Upper lobe of left lung (tissue), 6 donors: ENCODE data around the gene PCDHAC2. TPM values are rescaled to one million over a fixed set of nuclear protein-coding genes. Genes with fewer than 3 reads are reported as not detected.
A peak's percentile ranks its signal among the peaks of the same experiment; 100 is the strongest.

Source experiments
- ATAC-seq, 2 donors: fragments of 200-7000 bp; cut with Tn5 transposase; one replicate each; pipeline ENCODE4 v1.9.1; 2022; ENCODE audit warnings: mild to moderate bottlenecking in 2 of 2, moderate library complexity in 2 of 2; ENCODE audit not compliant: low FRiP score in 2 of 2
- DNase-seq, 2 donors: peaks; one replicate each; pipeline ENCODE4 v3.0.0-alpha.2; 2019 to 2020
- H3K27ac ChIP-seq, 4 donors: fragments of 200-600 bp; sonication (generic); one replicate each; pipeline ENCODE4 v1.5.1; 2016 to 2019
- H3K27me3 ChIP-seq, 4 donors: fragments of 200-600 bp; sonication (generic); one replicate each; pipeline ENCODE4 v1.5.1; 2017 to 2019
- H3K36me3 ChIP-seq, 4 donors: fragments of 200-600 bp; sonication (generic); one replicate each; pipeline ENCODE4 v1.5.1; 2016 to 2019
- H3K4me1 ChIP-seq, 4 donors: fragments of 200-600 bp; sonication (generic); one replicate each; pipeline ENCODE4 v1.5.1; 2018 to 2019
- H3K4me3 ChIP-seq, 4 donors: fragments of 200-600 bp; sonication (generic); one replicate each; pipeline ENCODE4 v1.5.1; 2017 to 2019; ENCODE audit warnings: mild to moderate bottlenecking in 2 of 4, moderate library complexity in 1 of 4
- H3K9me3 ChIP-seq, 4 donors: fragments of 200-600 bp; sonication (generic); one replicate each; pipeline ENCODE4 v1.5.1; 2018 to 2019
- EP300 ChIP-seq, 4 donors: sonication (generic); formaldehyde crosslinking; IDR thresholded peaks; one replicate each; pipeline ENCODE4 v1.5.1; 2017; ENCODE audit warnings: antibody characterized with exemption in 4 of 4, control low read depth in 2 of 4
- POLR2A ChIP-seq, 4 donors: fragments of 450-650 bp; IDR thresholded peaks; one replicate each; pipeline ENCODE4 v1.5.1; 2016 to 2017; ENCODE audit warnings: antibody characterized with exemption in 4 of 4, mild to moderate bottlenecking in 2 of 4
- POLR2AphosphoS5 ChIP-seq, 2 donors: sonication (generic); formaldehyde crosslinking; IDR thresholded peaks; one replicate each; pipeline ENCODE4 v1.5.1; 2017; ENCODE audit warnings: antibody characterized with exemption in 2 of 2
- WGBS, 2 donors: methylation state at CpG; one replicate each; pipeline ENCODE4 v1.1.5; 2017 to 2018; 5-methylcytosine and 5-hydroxymethylcytosine counted together
- total RNA-seq, 6 donors: library from RNA; depleted of rRNA in 4 of 6; stranded (reverse); fragments of >200 nt in 4 of 6; gene quantifications; one replicate each; pipeline versions ENCODE4 v1.1.0 to v1.2.1, GENCODE V29; 2016 to 2021
- TF ChIP-seq, protein P1 (sequence below), 6 experiments: fragments of 450-650 bp in 4 of 6; fragments of 200-600 bp in 2 of 6; sonication (generic) in 2 of 6; IDR thresholded peaks; one replicate each; pipeline ENCODE4 v1.5.1; 2016 to 2019; ENCODE audit warnings: antibody characterized with exemption in 6 of 6
- donor health status: DM: no; HTN: no; CAD: no; lungs with moderate emphysema.
- donor health status: DM: no; HTN: yes; CAD: no; lungs with severe emphysema.

Gene PCDHAC2
- total RNA-seq, 6 donors from 2014 or later, result 5.4 to 23.0 (median 10.6) TPM

DNA sequence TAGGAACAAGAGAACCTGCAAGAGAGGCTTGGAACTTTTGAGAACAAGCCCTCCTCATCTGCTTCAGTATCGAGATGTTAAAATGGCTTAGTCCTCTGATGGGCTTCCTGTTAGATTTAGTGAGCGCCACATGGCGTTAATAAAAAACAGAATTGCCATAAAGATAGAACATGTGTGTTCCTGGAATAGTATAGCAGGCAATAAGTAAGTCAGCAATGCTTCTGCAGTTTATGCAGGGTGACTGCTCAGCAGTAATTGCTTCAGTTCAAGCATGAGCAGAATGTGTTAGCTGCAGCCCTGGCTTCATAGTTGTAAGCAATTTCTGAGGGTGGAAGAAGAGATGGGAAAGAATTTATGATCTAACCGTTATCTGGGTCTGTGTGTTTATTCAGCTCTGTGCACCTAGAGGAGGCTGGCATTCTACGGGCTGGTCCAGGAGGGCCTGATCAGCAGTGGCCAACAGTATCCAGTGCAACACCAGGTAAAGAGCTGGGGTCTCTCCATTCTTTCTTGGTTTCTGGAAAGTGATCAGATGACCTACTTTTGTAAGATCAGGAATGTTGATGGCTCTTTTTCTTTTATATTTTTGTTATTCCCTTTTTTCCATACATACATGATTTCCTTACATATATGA, 15.9 kb downstream of the PCDHAC2 start:
- H3K4me3 ChIP-seq, result no peak overlapping the region
- peaks cover 8 to 13% (median 11%) of the 10 kb centered on the region in 4 donors for H3K4me1 ChIP-seq
- H3K36me3 ChIP-seq, result no peaks in the 10 kb centered on the region
- DNase-seq (no peak), ATAC-seq (no peak)
- WGBS, 2 donors, result 89 to 91% methylated on average over 5 of the region's 5 CpGs
- H3K9me3 ChIP-seq, result no peaks in the 10 kb centered on the region
- TF ChIP-seq EP300 (IDR thresholded peaks at IDR 0.05) (no peak), POLR2AphosphoS5 (IDR thresholded peaks at IDR 0.05) (no peak), POLR2A (IDR thresholded peaks at IDR 0.05) (no peak)
- TF ChIP-seq, protein P1, sequence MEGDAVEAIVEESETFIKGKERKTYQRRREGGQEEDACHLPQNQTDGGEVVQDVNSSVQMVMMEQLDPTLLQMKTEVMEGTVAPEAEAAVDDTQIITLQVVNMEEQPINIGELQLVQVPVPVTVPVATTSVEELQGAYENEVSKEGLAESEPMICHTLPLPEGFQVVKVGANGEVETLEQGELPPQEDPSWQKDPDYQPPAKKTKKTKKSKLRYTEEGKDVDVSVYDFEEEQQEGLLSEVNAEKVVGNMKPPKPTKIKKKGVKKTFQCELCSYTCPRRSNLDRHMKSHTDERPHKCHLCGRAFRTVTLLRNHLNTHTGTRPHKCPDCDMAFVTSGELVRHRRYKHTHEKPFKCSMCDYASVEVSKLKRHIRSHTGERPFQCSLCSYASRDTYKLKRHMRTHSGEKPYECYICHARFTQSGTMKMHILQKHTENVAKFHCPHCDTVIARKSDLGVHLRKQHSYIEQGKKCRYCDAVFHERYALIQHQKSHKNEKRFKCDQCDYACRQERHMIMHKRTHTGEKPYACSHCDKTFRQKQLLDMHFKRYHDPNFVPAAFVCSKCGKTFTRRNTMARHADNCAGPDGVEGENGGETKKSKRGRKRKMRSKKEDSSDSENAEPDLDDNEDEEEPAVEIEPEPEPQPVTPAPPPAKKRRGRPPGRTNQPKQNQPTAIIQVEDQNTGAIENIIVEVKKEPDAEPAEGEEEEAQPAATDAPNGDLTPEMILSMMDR (IDR thresholded peaks at IDR 0.05), result no peak
- no peak overlapping the region for H3K27ac ChIP-seq
- H3K27me3 ChIP-seq, result no peaks in the 10 kb centered on the region

DNA sequence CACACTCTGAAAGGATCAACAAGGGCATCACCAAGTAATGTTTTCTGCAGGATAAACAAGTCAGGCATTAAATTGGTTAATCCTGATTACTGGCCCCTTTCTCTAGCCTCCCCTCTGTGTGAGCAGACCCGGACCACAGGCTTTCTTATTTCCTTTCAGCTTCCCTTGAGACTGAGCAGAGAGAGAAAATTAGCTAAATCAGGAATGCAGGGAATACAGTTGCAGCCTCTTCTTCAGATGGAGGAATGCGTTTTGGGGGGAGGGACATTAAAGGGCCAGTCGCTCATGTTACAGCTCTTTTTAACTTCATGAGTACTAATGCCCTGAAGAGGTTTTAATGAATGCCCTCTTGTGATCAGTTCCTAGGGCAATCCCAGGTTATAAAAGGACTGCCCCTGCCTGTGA, 19.8 kb downstream of the PCDHAC2 start:
- no peak overlapping the region for H3K4me3 ChIP-seq
- ATAC-seq, result no peak
- DNase-seq, result no peak
- no peak overlapping the region for H3K27ac ChIP-seq
- 9 to 17% methylated on average over 3 of the region's 3 CpGs for WGBS, 2 donors
- H3K27me3 ChIP-seq, result no peaks in the 10 kb centered on the region
- peaks cover 0 to 10% (median 4%) of the 10 kb centered on the region in 4 donors for H3K4me1 ChIP-seq
- no peaks in the 10 kb centered on the region for H3K9me3 ChIP-seq
- H3K36me3 ChIP-seq, result no peaks in the 10 kb centered on the region
- no peak for TF ChIP-seq POLR2A (IDR thresholded peaks at IDR 0.05)
- TF ChIP-seq POLR2AphosphoS5 (IDR thresholded peaks at IDR 0.05), result no peak
- TF ChIP-seq, protein P1 (IDR thresholded peaks at IDR 0.05), result no peak
- no peak for TF ChIP-seq EP300 (IDR thresholded peaks at IDR 0.05)

DNA sequence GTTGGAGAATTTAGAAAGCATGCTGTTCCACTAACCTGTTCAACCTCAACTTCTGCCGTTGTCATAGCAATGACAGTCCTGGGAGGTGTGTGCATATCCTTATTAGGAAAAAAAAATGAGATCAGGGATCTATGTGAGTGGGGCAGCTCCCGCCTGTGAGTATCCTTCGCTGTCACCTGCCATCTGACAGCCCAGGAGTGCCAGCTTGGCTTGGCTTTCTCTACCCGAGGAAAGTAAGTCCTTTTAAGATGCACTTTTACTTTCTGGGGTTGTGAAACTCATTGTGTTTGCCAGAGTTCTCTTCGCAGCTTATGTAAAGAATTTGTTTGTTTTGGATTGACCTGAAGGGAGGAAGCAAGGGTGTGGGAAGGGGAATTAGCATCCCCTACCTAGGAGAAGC, 21.8 kb downstream of the PCDHAC2 start:
- H3K4me3 ChIP-seq, result no peak overlapping the region
- DNase-seq, result peak in 1 of 2 donors; percentile 83
- peak overlapping the region in 1 of 4 donors; percentile 49 for H3K27ac ChIP-seq
- H3K4me1 ChIP-seq, result peaks cover 0 to 10% (median 4%) of the 10 kb centered on the region in 4 donors
- H3K27me3 ChIP-seq, result no peaks in the 10 kb centered on the region
- no peaks in the 10 kb centered on the region for H3K36me3 ChIP-seq
- peak; percentile 49 to 90 for ATAC-seq
- no peaks in the 10 kb centered on the region for H3K9me3 ChIP-seq
- TF ChIP-seq POLR2AphosphoS5 (IDR thresholded peaks at IDR 0.05), result peak in 1 of 2 donors; percentile 32
- no peak for TF ChIP-seq POLR2A (IDR thresholded peaks at IDR 0.05)
- TF ChIP-seq, protein P1 (IDR thresholded peaks at IDR 0.05), result no peak
- peak in 1 of 4 donors; percentile 43 for TF ChIP-seq EP300 (IDR thresholded peaks at IDR 0.05)
- 32 to 53% methylated on average over 5 of the region's 5 CpGs for WGBS, 2 donors

DNA sequence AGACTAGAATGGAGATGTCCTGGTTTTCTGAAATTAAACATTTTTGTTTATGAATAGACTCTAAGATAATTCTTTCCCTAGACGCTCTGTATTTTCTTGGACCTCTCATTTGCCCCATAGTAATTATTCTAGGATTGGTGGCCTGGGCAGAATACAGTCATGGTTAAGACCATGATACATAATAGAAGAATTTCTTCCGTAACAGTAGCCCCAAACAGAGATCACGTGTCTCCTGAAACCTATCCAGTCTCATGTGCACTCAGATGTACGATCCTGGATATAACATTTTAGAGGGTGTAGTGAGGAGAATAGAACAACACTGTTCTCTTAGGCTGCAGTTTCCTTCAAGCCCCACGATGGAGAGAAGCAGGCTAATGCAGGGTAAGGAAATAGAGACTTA, 22.3 kb downstream of the PCDHAC2 start:
- WGBS, 2 donors, result 70 to 76% methylated on average over 5 of the region's 5 CpGs
- Histone ChIP-seq H3K27ac (peak overlapping the region in 2 of 4 donors; percentile 13 to 20), H3K4me1 (peaks cover 0 to 10% (median 4%) of the 10 kb centered on the region in 4 donors), H3K9me3 (no peaks in the 10 kb centered on the region), H3K4me3 (no peak overlapping the region), H3K36me3 (no peaks in the 10 kb centered on the region), H3K27me3 (no peaks in the 10 kb centered on the region)
- DNase-seq (no peak), ATAC-seq (no peak)
- TF ChIP-seq POLR2AphosphoS5 (IDR thresholded peaks at IDR 0.05), result no peak
- no peak for TF ChIP-seq EP300 (IDR thresholded peaks at IDR 0.05)
- TF ChIP-seq POLR2A (IDR thresholded peaks at IDR 0.05), result no peak
- TF ChIP-seq, protein P1 (IDR thresholded peaks at IDR 0.05), result no peak
